Measurements from ENCODE around the gene CLVS2.

The CLVS2 gene

GRCh38 chr6:123027408-123027807 lies 31.4 kb downstream of the CLVS2 start:
- DNase-seq = no peak

- no peak for DNase-seq
These were observed 32.2 kb downstream of the CLVS2 start for GRCh38 chr6:123028263-123028662.

GRCh38 chr6:123030282-123030681 lies 34.2 kb downstream of the CLVS2 start:
- DNase-seq = no peak

- DNase-seq = no peak
These were observed 40.6 kb downstream of the CLVS2 start for GRCh38 chr6:123036648-123037047.

GRCh38 chr6:123039431-123039830 lies 43.4 kb downstream of the CLVS2 start:
- DNase-seq = no peak

GRCh38 chr6:123042401-123042800 lies 46.4 kb downstream of the CLVS2 start:
- DNase-seq = no peak

GRCh38 chr6:123044341-123044860 lies 48.4 kb downstream of the CLVS2 start:
- no peak for DNase-seq

GRCh38 chr6:123053602-123054225 lies 57.7 kb downstream of the CLVS2 start:
- DNase-seq = no peak

GRCh38 chr6:123055256-123055655 lies 59.2 kb downstream of the CLVS2 start:
- no peak for DNase-seq

- no peak for DNase-seq
These were observed 66.6 kb downstream of the CLVS2 start for GRCh38 chr6:123062670-123063069.

GRCh38 chr6:123064038-123064437 lies 68.0 kb downstream of the CLVS2 start:
- no peak for DNase-seq

- no peak for DNase-seq
These were observed 78.6 kb downstream of the CLVS2 start for GRCh38 chr6:123074616-123075015.

GRCh38 chr6:123085403-123085802 lies 89.4 kb downstream of the CLVS2 start:
- DNase-seq = no peak

- no peak for DNase-seq
These were observed 93.2 kb downstream of the CLVS2 start for GRCh38 chr6:123089226-123089625.

GRCh38 chr6:123091091-123091895 lies 95.3 kb downstream of the CLVS2 start:
- no peak for DNase-seq

- no peak for DNase-seq
These were observed 95.8 kb downstream of the CLVS2 start for GRCh38 chr6:123091896-123092271.

GRCh38 chr6:123094795-123095194 lies 98.8 kb downstream of the CLVS2 start:
- no peak for DNase-seq

- no peak for DNase-seq
These were observed 109.5 kb downstream of the CLVS2 start for GRCh38 chr6:123105561-123105960.

GRCh38 chr6:123116370-123116769 lies 120.3 kb downstream of the CLVS2 start:
- no peak for DNase-seq

- DNase-seq = no peak
These were observed 121.3 kb downstream of the CLVS2 start for GRCh38 chr6:123117145-123117908.

GRCh38 chr6:123118811-123119210 lies 122.8 kb downstream of the CLVS2 start:
- DNase-seq = no peak
